ENCODE data around the gene TAX1BP3. TPM values are rescaled to one million over a fixed set of nuclear protein-coding genes. Genes with fewer than 3 reads are reported as not detected.

TAX1BP3 gene
- total RNA-seq, 1 donor from 2014 or later, result 91.2 TPM

GRCh38 chr17:3678821-3679530, 10.6 kb upstream of the TAX1BP3 start:
- TF ChIP-seq, protein P1, sequence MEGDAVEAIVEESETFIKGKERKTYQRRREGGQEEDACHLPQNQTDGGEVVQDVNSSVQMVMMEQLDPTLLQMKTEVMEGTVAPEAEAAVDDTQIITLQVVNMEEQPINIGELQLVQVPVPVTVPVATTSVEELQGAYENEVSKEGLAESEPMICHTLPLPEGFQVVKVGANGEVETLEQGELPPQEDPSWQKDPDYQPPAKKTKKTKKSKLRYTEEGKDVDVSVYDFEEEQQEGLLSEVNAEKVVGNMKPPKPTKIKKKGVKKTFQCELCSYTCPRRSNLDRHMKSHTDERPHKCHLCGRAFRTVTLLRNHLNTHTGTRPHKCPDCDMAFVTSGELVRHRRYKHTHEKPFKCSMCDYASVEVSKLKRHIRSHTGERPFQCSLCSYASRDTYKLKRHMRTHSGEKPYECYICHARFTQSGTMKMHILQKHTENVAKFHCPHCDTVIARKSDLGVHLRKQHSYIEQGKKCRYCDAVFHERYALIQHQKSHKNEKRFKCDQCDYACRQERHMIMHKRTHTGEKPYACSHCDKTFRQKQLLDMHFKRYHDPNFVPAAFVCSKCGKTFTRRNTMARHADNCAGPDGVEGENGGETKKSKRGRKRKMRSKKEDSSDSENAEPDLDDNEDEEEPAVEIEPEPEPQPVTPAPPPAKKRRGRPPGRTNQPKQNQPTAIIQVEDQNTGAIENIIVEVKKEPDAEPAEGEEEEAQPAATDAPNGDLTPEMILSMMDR (conservative IDR thresholded peaks at IDR 0.05), result no peak
- Mint-ChIP-seq H3K27ac (no peak overlapping the region), H3K9me3 (no peaks in the 10 kb centered on the region), H3K4me3 (no peak overlapping the region), H3K36me3 (no peaks in the 10 kb centered on the region), H3K4me1 (ENCODE audit: unreplicated experiment) (no peaks in the 10 kb centered on the region), H3K27me3 (peaks cover 21% of the 10 kb centered on the region)
- DNase-seq (ENCODE audit: extremely low spot score, unreplicated experiment), result no peak

DNA sequence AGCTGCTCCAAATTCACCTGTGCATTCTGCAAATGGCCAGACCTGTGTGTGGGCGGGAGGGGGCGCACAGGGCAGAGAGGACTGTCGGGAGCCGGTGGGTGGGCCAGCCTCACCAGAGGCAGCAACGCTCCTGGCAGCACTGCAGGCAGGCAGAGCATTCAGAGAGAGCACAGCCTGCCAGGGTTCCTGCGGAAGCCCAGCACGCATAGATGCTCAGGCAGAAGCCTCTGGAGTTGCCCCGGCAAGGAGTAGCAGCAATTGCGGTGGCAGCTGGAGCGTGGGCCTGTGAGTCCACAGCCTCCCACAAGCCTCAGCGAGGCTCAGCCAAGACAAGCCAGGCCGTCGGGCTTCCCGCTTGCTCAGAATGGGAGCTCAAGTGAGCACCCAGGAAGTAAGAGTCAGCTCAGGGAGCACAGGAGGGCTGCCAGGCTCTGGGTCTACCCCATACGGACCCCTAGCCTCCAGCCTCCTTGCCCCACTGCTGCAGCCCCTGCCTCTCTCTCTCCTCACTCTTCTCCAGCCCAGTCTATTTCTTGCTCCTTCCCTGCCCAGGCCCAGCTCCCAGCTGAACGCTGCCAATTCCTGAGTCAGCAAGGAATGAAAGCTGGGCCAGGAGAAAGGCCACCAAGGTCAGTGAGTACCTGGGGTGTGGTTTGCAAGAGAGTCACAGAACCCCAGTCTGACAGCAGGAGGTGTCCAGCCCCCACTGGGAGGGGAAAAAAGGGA, 9.9 kb upstream of the TAX1BP3 start:
- no peaks in the 10 kb centered on the region for H3K36me3 Mint-ChIP-seq
- no peak for DNase-seq (ENCODE audit: extremely low spot score, unreplicated experiment)
- H3K27ac Mint-ChIP-seq, result no peak overlapping the region
- TF ChIP-seq, protein P1 (conservative IDR thresholded peaks at IDR 0.05), result no peak
- no peaks in the 10 kb centered on the region for H3K4me1 Mint-ChIP-seq (ENCODE audit: unreplicated experiment)
- no peak overlapping the region for H3K4me3 Mint-ChIP-seq
- no peaks in the 10 kb centered on the region for H3K9me3 Mint-ChIP-seq
- peaks cover 21% of the 10 kb centered on the region for H3K27me3 Mint-ChIP-seq

DNA sequence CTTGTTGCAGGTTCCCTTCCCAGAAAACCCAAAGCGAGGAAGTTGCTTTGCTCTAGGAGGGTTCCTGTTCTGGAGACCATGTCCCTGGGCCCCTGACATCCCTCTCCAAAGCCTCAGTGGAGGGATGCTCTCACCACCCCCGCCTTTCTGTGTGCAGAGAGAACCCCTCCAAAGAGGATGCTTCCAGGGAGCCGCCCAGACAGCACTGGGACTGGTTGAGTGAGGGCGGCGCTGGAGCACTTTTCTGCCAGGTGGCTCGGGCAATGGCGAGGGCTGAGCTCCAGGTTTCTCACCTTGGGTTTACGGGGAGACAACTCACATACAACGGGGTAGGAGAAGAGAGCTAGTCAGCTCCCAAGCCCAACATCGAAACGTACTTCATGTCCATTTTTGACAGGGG, 7.5 kb upstream of the TAX1BP3 start:
- H3K27ac Mint-ChIP-seq, result no peak overlapping the region
- TF ChIP-seq, protein P1 (conservative IDR thresholded peaks at IDR 0.05), result no peak

DNA sequence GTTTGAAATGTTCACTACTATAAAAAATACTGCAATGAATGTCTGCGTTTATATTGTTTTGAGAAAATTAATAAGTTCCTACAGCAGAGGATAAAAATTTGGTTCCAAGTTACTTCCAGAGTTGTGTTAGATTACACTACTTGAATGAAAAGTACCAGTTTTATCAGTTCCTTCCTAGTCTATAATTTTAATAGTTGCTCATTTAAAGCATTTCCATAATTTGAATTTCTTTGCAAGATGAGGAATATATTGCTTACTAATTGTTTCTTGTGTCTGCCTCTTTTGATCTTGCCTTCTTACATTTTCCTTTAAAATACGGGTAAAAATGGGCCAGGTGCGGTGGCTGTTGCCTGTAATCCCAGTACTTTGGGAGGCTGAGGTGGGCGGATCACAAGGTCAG, 4.2 kb upstream of the TAX1BP3 start:
- no peak for DNase-seq (ENCODE audit: extremely low spot score, unreplicated experiment)
- Mint-ChIP-seq H3K4me3 (no peak overlapping the region), H3K36me3 (peaks cover 4% of the 10 kb centered on the region), H3K27me3 (peaks cover 4% of the 10 kb centered on the region), H3K27ac (no peak overlapping the region), H3K4me1 (ENCODE audit: unreplicated experiment) (peaks cover 9% of the 10 kb centered on the region), H3K9me3 (no peaks in the 10 kb centered on the region)
- TF ChIP-seq, protein P1 (conservative IDR thresholded peaks at IDR 0.05), result no peak

More for the DNA sequence above, 7.5 kb upstream of the TAX1BP3 start:
- H3K27me3 Mint-ChIP-seq, result peaks cover 12% of the 10 kb centered on the region
- DNase-seq (ENCODE audit: extremely low spot score, unreplicated experiment), result no peak
- H3K36me3 Mint-ChIP-seq, result no peaks in the 10 kb centered on the region
- H3K9me3 Mint-ChIP-seq, result no peaks in the 10 kb centered on the region
- no peak overlapping the region for H3K4me3 Mint-ChIP-seq
- H3K4me1 Mint-ChIP-seq (ENCODE audit: unreplicated experiment), result peaks cover 4% of the 10 kb centered on the region

- no peak for DNase-seq (ENCODE audit: extremely low spot score, unreplicated experiment)
- Mint-ChIP-seq H3K4me1 (ENCODE audit: unreplicated experiment) (peaks cover 25% of the 10 kb centered on the region), H3K27me3 (no peaks in the 10 kb centered on the region), H3K4me3 (peak overlapping the region; percentile 98), H3K36me3 (peaks cover 4% of the 10 kb centered on the region), H3K9me3 (no peaks in the 10 kb centered on the region), H3K27ac (peak overlapping the region; percentile 98)
- TF ChIP-seq, protein P1 (conservative IDR thresholded peaks at IDR 0.05), result no peak
Observed at GRCh38 chr17:3669548-3669947, 1.2 kb upstream of the TAX1BP3 start.

All from type B pancreatic cell (in vitro differentiated cells).